Stomach smooth muscle (tissue), 2 donors: ENCODE data around the gene CD27.
A peak's percentile ranks its signal among the peaks of the same experiment; 100 is the strongest.
"Not testable (repeated sequence)": the region's sequence is repeated elsewhere in the genome, so short reads cannot be mapped to it uniquely, and the experiment has no call there.

Experiments used
- H3K27ac ChIP-seq: one replicate; pipeline ENCODE4 v1.7.0; 2013; ENCODE audit warnings: mild to moderate bottlenecking, low read length, inconsistent platforms
- H3K27me3 ChIP-seq, 2 donors: one replicate each; pipeline ENCODE4 v1.7.0; 2013; ENCODE audit warnings: low read length in 2 of 2; ENCODE audit not compliant: insufficient read depth in 2 of 2, control insufficient read depth in 1 of 2
- H3K36me3 ChIP-seq, 2 donors: one replicate each; pipeline ENCODE4 v1.7.0; 2013; ENCODE audit warnings: low read length in 2 of 2; ENCODE audit not compliant: control insufficient read depth in 2 of 2, insufficient read depth in 2 of 2
- H3K4me1 ChIP-seq: one replicate; pipeline ENCODE4 v1.7.0; 2013; ENCODE audit warnings: low read length; ENCODE audit not compliant: control insufficient read depth, insufficient read depth
- H3K4me3 ChIP-seq, 2 donors: one replicate each; pipeline ENCODE4 v1.7.0; 2013; ENCODE audit warnings: low read length in 2 of 2
- H3K9ac ChIP-seq, 2 donors: one replicate each; pipeline ENCODE4 v1.7.0; 2013; ENCODE audit warnings: low read length in 2 of 2, mild to moderate bottlenecking in 1 of 2
- H3K9me3 ChIP-seq, 2 donors: one replicate each; pipeline ENCODE4 v1.7.0; 2013; ENCODE audit warnings: low read length in 2 of 2; ENCODE audit not compliant: control insufficient read depth in 2 of 2
- donor health status: healthy.
- donor health status: Pancreatic carcinoma.

The CD27 gene

GRCh38 chr12:6471989-6472360 lies 27.2 kb downstream of the CD27 start:
- H3K27me3 ChIP-seq = no peaks in the 10 kb centered on the region
- peaks cover 22% of the 10 kb centered on the region for H3K4me1 ChIP-seq
- H3K9ac ChIP-seq = no peak overlapping the region
- H3K4me3 ChIP-seq = no peak overlapping the region
- H3K36me3 ChIP-seq = peaks cover 0 to 3% of the 10 kb centered on the region in 2 donors
- no peak overlapping the region for H3K27ac ChIP-seq
- H3K9me3 ChIP-seq = no peaks in the 10 kb centered on the region

GRCh38 chr12:6472491-6472890 lies 27.7 kb downstream of the CD27 start:
- no peaks in the 10 kb centered on the region for H3K27me3 ChIP-seq
- no peak overlapping the region for H3K9ac ChIP-seq
- H3K36me3 ChIP-seq = peaks cover 0 to 3% of the 10 kb centered on the region in 2 donors
- H3K9me3 ChIP-seq = no peaks in the 10 kb centered on the region
- no peak overlapping the region for H3K4me3 ChIP-seq
- H3K4me1 ChIP-seq = peaks cover 22% of the 10 kb centered on the region
- H3K27ac ChIP-seq = no peak overlapping the region

- not testable (repeated sequence) for H3K4me1 ChIP-seq, H3K9me3 ChIP-seq, H3K4me3 ChIP-seq, H3K9ac ChIP-seq, H3K27me3 ChIP-seq, H3K27ac ChIP-seq, H3K36me3 ChIP-seq
These were observed 30.6 kb downstream of the CD27 start for GRCh38 chr12:6475233-6475975.

- no peaks in the 10 kb centered on the region for H3K36me3 ChIP-seq
- peak overlapping the region; percentile 24 for H3K27ac ChIP-seq
- no peaks in the 10 kb centered on the region for H3K27me3 ChIP-seq
- no peak overlapping the region for H3K4me3 ChIP-seq
- no peaks in the 10 kb centered on the region for H3K9me3 ChIP-seq
- H3K4me1 ChIP-seq = peaks cover 4% of the 10 kb centered on the region
- no peak overlapping the region for H3K9ac ChIP-seq
These were observed 31.7 kb downstream of the CD27 start for GRCh38 chr12:6476489-6476888.

- not testable (repeated sequence) for H3K9me3 ChIP-seq, H3K4me3 ChIP-seq, H3K27ac ChIP-seq, H3K4me1 ChIP-seq, H3K36me3 ChIP-seq, H3K27me3 ChIP-seq, H3K9ac ChIP-seq
These were observed 33.0 kb downstream of the CD27 start for GRCh38 chr12:6477601-6478377.

- Histone ChIP-seq H3K27me3 (no peaks in the 10 kb centered on the region), H3K9me3 (no peaks in the 10 kb centered on the region), H3K27ac (no peak overlapping the region), H3K4me3 (no peak overlapping the region), H3K36me3 (no peaks in the 10 kb centered on the region), H3K9ac (no peak overlapping the region), H3K4me1 (peaks cover 4% of the 10 kb centered on the region)
These were observed 33.7 kb downstream of the CD27 start for GRCh38 chr12:6478416-6478815.

GRCh38 chr12:6488240-6488639 lies 43.5 kb downstream of the CD27 start:
- H3K9me3 ChIP-seq = no peaks in the 10 kb centered on the region
- H3K4me3 ChIP-seq = no peak overlapping the region
- H3K27ac ChIP-seq = no peak overlapping the region
- H3K9ac ChIP-seq = no peak overlapping the region
- peaks cover 0 to 2% of the 10 kb centered on the region in 2 donors for H3K36me3 ChIP-seq
- peaks cover 2% of the 10 kb centered on the region for H3K4me1 ChIP-seq
- no peaks in the 10 kb centered on the region for H3K27me3 ChIP-seq

GRCh38 chr12:6489449-6489848 lies 44.7 kb downstream of the CD27 start:
- no peaks in the 10 kb centered on the region for H3K27me3 ChIP-seq
- H3K4me3 ChIP-seq = no peak overlapping the region
- no peak overlapping the region for H3K27ac ChIP-seq
- H3K9ac ChIP-seq = no peak overlapping the region
- peaks cover 4% of the 10 kb centered on the region for H3K4me1 ChIP-seq
- H3K9me3 ChIP-seq = no peaks in the 10 kb centered on the region
- peaks cover 0 to 2% of the 10 kb centered on the region in 2 donors for H3K36me3 ChIP-seq

GRCh38 chr12:6490673-6491072 lies 45.9 kb downstream of the CD27 start:
- not testable (repeated sequence) for H3K9me3 ChIP-seq, H3K9ac ChIP-seq, H3K27me3 ChIP-seq, H3K4me3 ChIP-seq, H3K27ac ChIP-seq, H3K36me3 ChIP-seq
- peaks cover 12% of the 10 kb centered on the region for H3K4me1 ChIP-seq

GRCh38 chr12:6492838-6493496 lies 48.2 kb downstream of the CD27 start, which contains the start of gene MRPL51:
Gene MRPL51, minus strand, starts transcription at chr12:6493262. Its CDS starts 126 bp downstream, at chr12:6493136.
- peak within 1 kb of the TSS; percentile 98 for H3K27ac ChIP-seq
- H3K4me3 ChIP-seq = peak within 1 kb of the TSS; percentile 95 to 98
- no peaks in the 10 kb centered on the region for H3K9me3 ChIP-seq
- H3K27me3 ChIP-seq = no peaks in the 10 kb centered on the region
- H3K9ac ChIP-seq = peak within 1 kb of the TSS; percentile 91 to 99
- H3K36me3 ChIP-seq = peaks cover 0 to 2% of the 10 kb centered on the region in 2 donors
- peaks cover 12% of the 10 kb centered on the region for H3K4me1 ChIP-seq
